ENCODE data around the gene TECPR2.

DNA sequence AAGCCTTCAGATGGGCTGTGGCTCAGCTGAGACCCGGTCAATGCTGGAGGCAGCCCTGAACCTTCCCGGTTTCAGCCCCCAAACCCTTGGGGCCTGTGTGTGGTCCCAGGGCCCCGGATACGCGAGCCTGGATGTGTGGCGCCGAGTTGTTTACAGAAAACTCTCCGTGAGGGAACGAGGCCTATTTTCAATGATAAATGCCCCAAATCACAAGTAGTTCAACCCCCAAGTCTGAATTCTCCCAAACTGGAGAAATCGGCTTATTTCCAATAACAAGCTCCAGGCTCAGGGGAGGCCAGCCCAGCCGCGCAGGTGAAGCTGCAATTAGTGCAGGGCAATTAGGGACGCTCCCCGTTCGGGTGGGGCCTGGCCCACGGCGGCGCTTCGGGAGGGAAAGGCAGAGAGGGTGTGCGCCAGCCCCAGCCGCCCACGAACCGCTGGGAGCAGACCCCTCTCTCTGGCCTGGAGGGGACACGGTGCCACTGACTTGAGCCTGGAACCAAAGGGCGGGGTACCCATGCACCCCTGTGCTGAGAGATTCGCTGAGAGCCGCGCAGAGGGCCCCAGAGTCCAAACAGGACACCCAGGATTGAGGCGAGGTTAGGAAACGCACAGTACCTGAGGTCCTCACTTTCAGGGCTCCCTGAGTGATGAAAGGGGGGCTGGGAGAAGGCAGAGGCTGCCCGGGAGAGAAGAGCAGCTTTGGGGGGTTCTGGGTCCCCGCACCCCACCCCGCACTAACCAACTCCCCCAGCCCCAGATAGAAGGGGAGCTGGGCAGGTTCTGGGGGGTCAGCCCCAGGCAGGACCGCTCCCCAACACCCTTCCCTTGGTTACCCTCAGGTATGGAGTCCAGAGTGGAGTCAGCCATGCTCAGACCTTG lies 161.1 kb downstream of the TECPR2 start:
- TF ChIP-seq, protein P1, sequence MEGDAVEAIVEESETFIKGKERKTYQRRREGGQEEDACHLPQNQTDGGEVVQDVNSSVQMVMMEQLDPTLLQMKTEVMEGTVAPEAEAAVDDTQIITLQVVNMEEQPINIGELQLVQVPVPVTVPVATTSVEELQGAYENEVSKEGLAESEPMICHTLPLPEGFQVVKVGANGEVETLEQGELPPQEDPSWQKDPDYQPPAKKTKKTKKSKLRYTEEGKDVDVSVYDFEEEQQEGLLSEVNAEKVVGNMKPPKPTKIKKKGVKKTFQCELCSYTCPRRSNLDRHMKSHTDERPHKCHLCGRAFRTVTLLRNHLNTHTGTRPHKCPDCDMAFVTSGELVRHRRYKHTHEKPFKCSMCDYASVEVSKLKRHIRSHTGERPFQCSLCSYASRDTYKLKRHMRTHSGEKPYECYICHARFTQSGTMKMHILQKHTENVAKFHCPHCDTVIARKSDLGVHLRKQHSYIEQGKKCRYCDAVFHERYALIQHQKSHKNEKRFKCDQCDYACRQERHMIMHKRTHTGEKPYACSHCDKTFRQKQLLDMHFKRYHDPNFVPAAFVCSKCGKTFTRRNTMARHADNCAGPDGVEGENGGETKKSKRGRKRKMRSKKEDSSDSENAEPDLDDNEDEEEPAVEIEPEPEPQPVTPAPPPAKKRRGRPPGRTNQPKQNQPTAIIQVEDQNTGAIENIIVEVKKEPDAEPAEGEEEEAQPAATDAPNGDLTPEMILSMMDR (IDR thresholded peaks at IDR 0.05; ENCODE audit: insufficient read depth, low read length) = no peak
- TF ChIP-seq, protein P2, sequence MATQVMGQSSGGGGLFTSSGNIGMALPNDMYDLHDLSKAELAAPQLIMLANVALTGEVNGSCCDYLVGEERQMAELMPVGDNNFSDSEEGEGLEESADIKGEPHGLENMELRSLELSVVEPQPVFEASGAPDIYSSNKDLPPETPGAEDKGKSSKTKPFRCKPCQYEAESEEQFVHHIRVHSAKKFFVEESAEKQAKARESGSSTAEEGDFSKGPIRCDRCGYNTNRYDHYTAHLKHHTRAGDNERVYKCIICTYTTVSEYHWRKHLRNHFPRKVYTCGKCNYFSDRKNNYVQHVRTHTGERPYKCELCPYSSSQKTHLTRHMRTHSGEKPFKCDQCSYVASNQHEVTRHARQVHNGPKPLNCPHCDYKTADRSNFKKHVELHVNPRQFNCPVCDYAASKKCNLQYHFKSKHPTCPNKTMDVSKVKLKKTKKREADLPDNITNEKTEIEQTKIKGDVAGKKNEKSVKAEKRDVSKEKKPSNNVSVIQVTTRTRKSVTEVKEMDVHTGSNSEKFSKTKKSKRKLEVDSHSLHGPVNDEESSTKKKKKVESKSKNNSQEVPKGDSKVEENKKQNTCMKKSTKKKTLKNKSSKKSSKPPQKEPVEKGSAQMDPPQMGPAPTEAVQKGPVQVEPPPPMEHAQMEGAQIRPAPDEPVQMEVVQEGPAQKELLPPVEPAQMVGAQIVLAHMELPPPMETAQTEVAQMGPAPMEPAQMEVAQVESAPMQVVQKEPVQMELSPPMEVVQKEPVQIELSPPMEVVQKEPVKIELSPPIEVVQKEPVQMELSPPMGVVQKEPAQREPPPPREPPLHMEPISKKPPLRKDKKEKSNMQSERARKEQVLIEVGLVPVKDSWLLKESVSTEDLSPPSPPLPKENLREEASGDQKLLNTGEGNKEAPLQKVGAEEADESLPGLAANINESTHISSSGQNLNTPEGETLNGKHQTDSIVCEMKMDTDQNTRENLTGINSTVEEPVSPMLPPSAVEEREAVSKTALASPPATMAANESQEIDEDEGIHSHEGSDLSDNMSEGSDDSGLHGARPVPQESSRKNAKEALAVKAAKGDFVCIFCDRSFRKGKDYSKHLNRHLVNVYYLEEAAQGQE (IDR thresholded peaks at IDR 0.05; ENCODE audit: insufficient replicate concordance, low read depth) = no peak
- TF ChIP-seq POLR2AphosphoS5 (IDR thresholded peaks at IDR 0.05; ENCODE audit: low read depth) = no peak
